GM15510 (cell line): Measurements from ENCODE around the gene BCL2L14.

ENCODE experiments used
- POLR2A ChIP-seq: IDR thresholded peaks from 3 replicates; pipeline ENCODE4 v1.6.1; 2011; ENCODE audit warnings: borderline replicate concordance; ENCODE audit not compliant: insufficient read length; ENCODE audit errors: extremely low read depth

Gene BCL2L14

GRCh38 chr12:12046401-12046800 lies 24.3 kb upstream of the BCL2L14 start:
- TF ChIP-seq POLR2A: no peak

- TF ChIP-seq POLR2A: no peak
These were observed 23.1 kb upstream of the BCL2L14 start for GRCh38 chr12:12047682-12048081.

DNA sequence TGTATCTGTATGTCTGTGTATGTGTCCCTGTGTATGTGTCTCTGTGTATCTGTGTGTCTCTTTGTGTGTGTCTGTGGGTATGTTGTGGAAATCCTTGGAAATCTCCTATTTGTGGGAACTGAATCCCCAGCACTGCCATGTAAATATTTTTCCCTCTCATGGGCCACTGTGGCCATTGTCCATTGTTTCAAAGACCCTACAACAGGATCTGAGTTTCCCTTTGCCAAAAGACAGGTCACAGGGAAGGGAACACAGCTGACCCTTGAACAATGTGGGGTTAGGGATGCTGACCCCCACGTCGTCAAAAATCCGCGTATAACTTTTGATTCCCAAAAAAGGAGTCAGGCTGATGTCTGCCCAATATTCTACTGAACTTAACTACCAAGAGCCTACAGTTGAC lies 22.5 kb upstream of the BCL2L14 start:
- TF ChIP-seq POLR2A: no peak

- no peak for TF ChIP-seq POLR2A
These were observed 22.0 kb upstream of the BCL2L14 start for GRCh38 chr12:12048714-12049113.

GRCh38 chr12:12051668-12052067 lies 19.1 kb upstream of the BCL2L14 start:
- no peak for TF ChIP-seq POLR2A

GRCh38 chr12:12054993-12055392 lies 15.7 kb upstream of the BCL2L14 start:
- TF ChIP-seq POLR2A: no peak

DNA sequence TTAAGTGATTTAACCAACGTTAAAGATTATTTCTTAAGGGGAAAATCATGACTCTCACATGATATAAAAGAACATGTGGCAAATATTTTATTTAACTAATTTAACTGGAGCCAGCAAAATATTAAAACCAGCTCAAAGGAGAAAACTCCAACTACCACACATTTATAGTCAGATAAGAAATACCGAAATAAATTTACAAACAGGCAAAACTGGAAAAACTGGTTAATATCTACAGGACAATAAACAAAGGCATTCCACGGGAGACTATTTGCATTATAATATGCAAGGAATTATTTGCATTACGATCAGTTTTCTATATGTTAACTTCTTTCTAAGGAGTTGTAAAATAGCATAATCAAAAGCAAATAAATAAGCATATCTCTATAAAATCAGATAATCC lies 13.8 kb upstream of the BCL2L14 start:
- TF ChIP-seq POLR2A: no peak

DNA sequence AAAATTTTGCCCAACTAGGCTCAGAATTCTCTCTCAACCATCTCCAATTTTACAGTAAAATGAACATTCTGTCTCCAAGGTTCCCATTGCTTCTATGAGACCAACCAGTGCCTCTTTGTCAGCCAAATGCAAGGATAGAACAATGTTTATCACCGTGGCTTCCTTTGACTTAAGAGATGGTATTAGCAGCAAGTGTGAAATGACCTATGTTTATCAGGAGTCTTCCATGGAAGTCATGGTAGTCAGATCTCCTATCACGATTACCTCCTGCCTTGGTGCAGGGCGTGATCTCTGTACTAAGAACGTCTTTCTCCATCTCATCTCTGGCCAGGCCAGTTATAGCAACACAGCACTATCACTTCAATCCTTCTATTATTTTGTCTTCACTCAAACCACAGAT lies 6.1 kb upstream of the BCL2L14 start:
- no peak for TF ChIP-seq POLR2A

GRCh38 chr12:12068751-12069150 lies 2.0 kb upstream of the BCL2L14 start:
- no peak for TF ChIP-seq POLR2A

DNA sequence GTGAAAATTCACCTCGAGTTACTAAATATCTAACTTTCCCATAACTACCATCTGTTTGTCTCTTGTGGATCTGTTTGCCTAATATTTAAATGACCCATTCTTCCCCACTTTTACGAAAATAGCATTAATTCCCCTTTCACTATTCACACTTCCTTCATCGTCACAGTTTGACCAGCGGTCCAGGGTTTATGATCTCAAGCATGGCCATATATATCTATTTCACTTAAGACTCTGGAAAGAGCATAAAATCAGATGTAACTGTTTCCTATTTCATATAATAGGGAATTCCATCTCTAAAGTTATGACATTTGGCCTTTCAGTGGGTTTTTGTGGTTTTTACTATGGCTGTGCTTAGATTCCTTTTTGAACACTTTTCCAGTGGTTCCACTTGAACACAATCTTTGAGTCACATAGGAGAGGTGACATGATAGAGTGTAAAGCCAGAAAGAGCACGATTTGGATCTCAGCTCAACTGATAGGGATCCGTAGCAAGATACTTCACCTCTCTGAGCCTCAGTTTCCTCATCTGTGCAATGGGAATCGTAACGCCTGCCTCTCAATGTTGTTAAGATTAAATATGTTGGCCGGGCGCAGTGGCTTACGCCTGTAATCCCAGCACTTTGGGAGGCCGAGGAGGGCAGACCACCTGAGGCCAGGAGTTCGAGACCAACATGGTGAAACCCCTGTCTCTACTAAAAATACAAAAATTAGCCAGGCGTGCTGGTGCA lies 754 bp upstream of the BCL2L14 start:
- no peak for TF ChIP-seq POLR2A

GRCh38 chr12:12072064-12072760 lies 1.5 kb downstream of the BCL2L14 start:
- TF ChIP-seq POLR2A: no peak

- no peak for TF ChIP-seq POLR2A
These were observed 8.6 kb downstream of the BCL2L14 start for GRCh38 chr12:12079291-12079690.

DNA sequence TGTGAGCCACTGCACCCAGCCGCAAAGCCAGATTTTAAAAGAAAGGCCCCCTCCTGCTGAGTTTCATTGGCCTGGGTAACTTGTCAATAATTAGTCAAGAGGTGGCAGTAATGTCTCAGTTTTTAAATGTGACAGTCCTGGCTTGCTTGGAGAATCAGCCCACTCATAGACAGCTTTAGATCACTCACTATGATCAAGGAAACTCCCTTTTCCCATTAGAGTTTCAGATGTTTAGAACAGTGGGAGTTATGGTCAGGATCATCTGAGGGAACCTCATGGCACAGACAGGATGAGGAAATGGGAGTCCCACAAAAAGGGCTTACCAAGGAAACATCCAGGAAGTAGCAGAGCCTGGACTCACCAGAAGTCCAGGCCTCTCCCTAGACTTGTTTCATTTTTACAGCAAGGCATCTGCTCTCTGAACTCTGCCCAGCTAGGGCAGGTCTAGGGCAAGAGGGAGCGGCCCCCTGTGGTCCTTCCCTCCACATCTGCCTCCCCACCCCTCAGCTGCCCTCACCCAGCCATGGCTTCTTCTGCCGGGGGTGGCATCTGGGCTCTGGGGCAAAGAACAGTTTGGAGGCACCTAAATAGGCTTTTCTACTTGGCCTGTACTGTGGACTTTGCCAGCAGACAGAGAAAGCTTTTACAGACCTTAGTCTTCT lies 11.2 kb downstream of the BCL2L14 start:
- no peak for TF ChIP-seq POLR2A

DNA sequence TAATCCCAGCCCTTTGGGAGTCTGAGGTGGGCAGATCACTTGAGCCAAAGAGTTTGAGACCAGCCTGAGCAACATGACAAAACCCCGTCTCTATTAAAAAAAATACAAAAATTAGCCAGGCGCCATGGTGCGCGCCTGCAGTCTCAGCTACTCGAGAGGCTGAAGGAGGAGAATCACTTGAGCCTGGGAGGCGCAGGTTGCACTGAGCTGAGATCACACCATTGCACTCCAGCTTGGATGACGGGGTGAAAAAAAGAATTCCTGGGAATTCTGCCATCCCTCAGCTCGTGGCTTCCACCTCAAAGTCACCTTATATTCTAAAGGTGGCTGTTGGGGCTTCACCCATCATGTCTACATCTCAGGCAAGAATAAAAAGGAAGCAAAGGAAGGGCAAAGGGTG lies 12.9 kb downstream of the BCL2L14 start:
- TF ChIP-seq POLR2A: no peak

GRCh38 chr12:12086362-12086761 lies 15.6 kb downstream of the BCL2L14 start:
- TF ChIP-seq POLR2A: no peak

DNA sequence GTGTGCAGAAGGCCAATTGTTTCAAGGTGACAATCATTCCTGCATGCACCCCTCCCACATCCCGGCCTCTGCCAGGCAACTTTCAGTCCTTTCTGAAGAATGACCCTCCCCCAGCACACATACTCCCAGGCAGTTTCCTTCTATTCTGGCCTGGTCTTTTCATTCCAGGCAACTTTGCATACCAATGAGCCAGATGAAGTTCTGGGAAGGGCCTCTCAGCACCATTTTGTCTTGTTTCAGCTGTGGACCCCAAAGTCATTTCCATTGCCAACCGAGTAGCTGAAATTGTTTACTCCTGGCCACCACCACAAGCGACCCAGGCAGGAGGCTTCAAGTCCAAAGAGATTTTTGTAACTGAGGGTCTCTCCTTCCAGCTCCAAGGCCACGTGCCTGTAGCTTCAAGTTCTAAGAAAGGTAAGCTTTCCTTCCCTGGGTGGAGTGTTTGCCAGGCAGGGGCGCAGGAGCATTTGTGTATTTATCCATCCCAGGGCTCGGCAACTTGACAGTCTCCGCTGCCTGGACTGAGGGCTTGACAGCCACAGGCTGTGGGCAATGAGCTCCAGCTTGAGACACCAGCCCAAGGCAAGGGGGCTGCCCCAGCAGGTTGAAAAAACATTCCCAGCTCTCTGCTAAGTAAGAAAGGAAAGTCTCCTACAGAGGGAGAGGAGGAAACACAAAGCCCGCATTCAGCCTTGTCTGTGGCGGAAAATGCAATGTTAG lies 16.4 kb downstream of the BCL2L14 start:
- no peak for TF ChIP-seq POLR2A

DNA sequence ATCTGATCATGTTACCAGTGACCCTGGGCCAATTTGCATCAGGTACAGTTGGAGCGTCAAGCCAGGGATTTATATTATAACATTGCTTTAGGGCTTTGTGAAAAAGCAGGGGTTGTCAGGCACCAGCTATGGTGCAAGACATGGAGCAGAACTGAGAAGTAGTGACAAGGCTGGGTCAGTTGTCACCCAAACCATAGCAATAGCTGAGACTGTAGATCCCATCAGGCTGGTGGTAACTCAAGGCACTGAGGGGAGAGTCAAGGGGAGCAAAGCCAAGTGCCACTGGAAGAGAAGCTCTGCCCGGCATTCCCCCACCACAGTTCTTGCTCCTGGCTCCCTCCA lies 16.9 kb downstream of the BCL2L14 start:
- TF ChIP-seq POLR2A: no peak
